ENCODE results near the gene BRAT1. TPM values are rescaled to one million over a fixed set of nuclear protein-coding genes. Genes with fewer than 3 reads are reported as not detected.

BRAT1 gene
- total and polyA plus RNA-seq, 2 experiments from 2014 or later = 32.5 to 76.8 TPM

GRCh38 chr7:2540641-2541051, 14.7 kb downstream of the BRAT1 start:
- no peak overlapping the region for H3K4me3 Mint-ChIP-seq
- no peak for ATAC-seq
- TF ChIP-seq NANOG (IDR thresholded peaks at IDR 0.05; ENCODE audit: borderline replicate concordance) = no peak
- TF ChIP-seq REST (IDR thresholded peaks at IDR 0.05; ENCODE audit: unreplicated experiment) = no peak
- H3K4me3 ChIP-seq = no peak overlapping the region
- 0 out of 2 replicates have a peak, but pooled peaks cover 3% of the 10 kb centered on the region for H4K20me1 ChIP-seq (replicated peaks; ENCODE audit: insufficient read depth)
- no peak overlapping the region for H3K4me2 ChIP-seq
- no peaks in the 10 kb centered on the region for H3K9me2 ChIP-seq (ENCODE audit: insufficient read depth)
- peaks cover 25% of the 10 kb centered on the region; the same call in 2 of the 3 replicates for H3K36me3 Mint-ChIP-seq (ENCODE audit: low read depth)
- no peak overlapping the region for H2AFZ ChIP-seq
- H3F3A ChIP-seq (replicated peaks; ENCODE audit: low read depth) = 0 out of 2 replicates have a peak, but pooled peaks cover 3% of the 10 kb centered on the region
- no peaks in the 10 kb centered on the region for H3K4me1 ChIP-seq (ENCODE audit: insufficient read depth)
- H3K27me3 ChIP-seq (ENCODE audit: insufficient read depth) = no peaks in the 10 kb centered on the region
- H3K27me3 Mint-ChIP-seq (ENCODE audit: insufficient read depth, low read depth, poor library complexity) = peaks cover 2% of the 10 kb centered on the region
- H3K27ac Mint-ChIP-seq = no peak overlapping the region
- DNase-seq (ENCODE audit: low spot score) = no peak
- no peaks in the 10 kb centered on the region for H3K36me3 ChIP-seq (ENCODE audit: insufficient read depth)
- no peak overlapping the region for H3K27ac ChIP-seq (ENCODE audit: low read depth)
- H3K9me3 Mint-ChIP-seq = peaks cover 1% of the 10 kb centered on the region; the same call in 1 of the 3 replicates
- H3K79me2 ChIP-seq (replicated peaks; ENCODE audit: insufficient read depth) = no peaks in the 10 kb centered on the region
- H3K4me1 Mint-ChIP-seq = no peaks in the 10 kb centered on the region

DNA sequence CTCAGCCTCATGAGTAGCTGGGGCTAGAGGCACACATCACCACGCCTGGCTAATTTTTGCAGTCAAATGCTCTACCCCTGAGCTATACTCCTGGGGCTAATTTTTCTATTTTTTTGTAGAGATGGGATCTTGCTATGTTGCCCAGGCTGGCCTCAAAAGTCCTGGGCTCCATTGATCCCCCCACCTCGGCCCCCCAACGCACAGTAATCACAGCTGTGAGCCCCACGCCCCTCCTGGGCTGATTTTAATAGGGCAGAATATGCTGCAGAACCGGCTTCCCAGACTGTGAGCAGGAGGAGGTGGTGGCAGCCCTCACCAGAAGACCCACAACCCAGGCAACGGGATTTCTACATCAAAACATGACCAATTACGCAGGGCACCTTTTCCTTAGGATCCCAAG, 15.2 kb downstream of the BRAT1 start:
- Mint-ChIP-seq H3K27ac (no peak overlapping the region), H3K4me1 (no peaks in the 10 kb centered on the region), H3K4me3 (no peak overlapping the region), H3K27me3 (ENCODE audit: insufficient read depth, low read depth, poor library complexity) (peaks cover 2% of the 10 kb centered on the region), H3K36me3 (ENCODE audit: low read depth) (peaks cover 24% of the 10 kb centered on the region; the same call in 2 of the 3 replicates), H3K9me3 (peaks cover 5% of the 10 kb centered on the region; the same call in 2 of the 3 replicates)
- Histone ChIP-seq H3F3A (replicated peaks; ENCODE audit: low read depth) (0 out of 2 replicates have a peak, but pooled peaks cover 3% of the 10 kb centered on the region), H3K27me3 (ENCODE audit: insufficient read depth) (no peaks in the 10 kb centered on the region), H2AFZ (no peak overlapping the region), H3K27ac (ENCODE audit: low read depth) (no peak overlapping the region), H3K79me2 (replicated peaks; ENCODE audit: insufficient read depth) (no peaks in the 10 kb centered on the region), H3K4me1 (ENCODE audit: insufficient read depth) (no peaks in the 10 kb centered on the region), H3K4me3 (no peak overlapping the region), H3K36me3 (ENCODE audit: insufficient read depth) (no peaks in the 10 kb centered on the region), H3K9me2 (ENCODE audit: insufficient read depth) (no peaks in the 10 kb centered on the region), H4K20me1 (replicated peaks; ENCODE audit: insufficient read depth) (0 out of 2 replicates have a peak, but pooled peaks cover 3% of the 10 kb centered on the region), H3K4me2 (no peak overlapping the region)
- DNase-seq (ENCODE audit: low spot score) (no peak), ATAC-seq (no peak)
- TF ChIP-seq POLR2AphosphoS5 (IDR thresholded peaks at IDR 0.05; ENCODE audit: low read depth) = no peak
- no peak for TF ChIP-seq ZNF114 (CRISPR knock-in tag; IDR thresholded peaks at IDR 0.05)
- TF ChIP-seq ETS1 (IDR thresholded peaks at IDR 0.05) = no peak
- no peak for TF ChIP-seq ZNF331 (CRISPR knock-in tag; IDR thresholded peaks at IDR 0.05; ENCODE audit: low read depth)
- TF ChIP-seq JUNB (IDR thresholded peaks at IDR 0.05; ENCODE audit: unreplicated experiment) = no peak
- no peak for TF ChIP-seq NANOG (IDR thresholded peaks at IDR 0.05; ENCODE audit: borderline replicate concordance)
- TF ChIP-seq EZH2phosphoT487 (IDR thresholded peaks at IDR 0.05; ENCODE audit: unreplicated experiment) = no peak
- no peak for TF ChIP-seq CTCF (conservative IDR thresholded peaks at IDR 0.05; ENCODE audit: low read depth in 2 of 2)
